HepG2 (cell line): ENCODE results near the gene PIK3CD. TPM values are rescaled to one million over a fixed set of nuclear protein-coding genes. Genes with fewer than 3 reads are reported as not detected.

Experiments used
- GTF3A ChIP-seq: sonication (generic); formaldehyde crosslinking; conservative IDR thresholded peaks from 2 replicates; pipeline ENCODE4 v1.4.0; 2020; ENCODE audit warnings: mild to moderate bottlenecking, missing genetic modification reagents
- HIVEP1 ChIP-seq: sonication (generic); formaldehyde crosslinking; IDR thresholded peaks from 2 replicates; pipeline ENCODE4 v1.4.0; 2020; ENCODE audit warnings: mild to moderate bottlenecking, missing genetic modification reagents
- HNRNPK ChIP-seq: fragments of 200-400 bp; formaldehyde crosslinking; IDR thresholded peaks from 2 replicates; pipeline ENCODE4 v1.6.1; 2018; ENCODE audit warnings: low read length, low read depth, moderate library complexity, mild to moderate bottlenecking; ENCODE audit not compliant: poor library complexity, severe bottlenecking
- KDM5B ChIP-seq: sonication (generic); formaldehyde crosslinking; IDR thresholded peaks from 2 replicates; pipeline ENCODE4 v1.4.0; 2020; ENCODE audit warnings: missing genetic modification reagents, mild to moderate bottlenecking, borderline replicate concordance
- MAF1 ChIP-seq: sonication (generic); formaldehyde crosslinking; IDR thresholded peaks from 2 replicates; pipeline ENCODE4 v1.5.0; 2020; ENCODE audit warnings: missing genetic modification reagents, borderline replicate concordance
- MBD4 ChIP-seq: IDR thresholded peaks from 2 replicates; pipeline ENCODE4 v1.6.1; 2012; ENCODE audit warnings: low read length, inconsistent platforms, borderline replicate concordance
- MBNL3 ChIP-seq: fragments of 250-450 bp; sonication (Bioruptor Pico); conservative IDR thresholded peaks from 2 replicates; pipeline ENCODE4 v1.8.0; 2022; ENCODE audit warnings: mild to moderate bottlenecking, inconsistent platforms
- MYNN ChIP-seq: sonication (generic); formaldehyde crosslinking; IDR thresholded peaks from 2 replicates; pipeline ENCODE4 v1.4.0; 2020; ENCODE audit warnings: mild to moderate bottlenecking, low read depth, missing genetic modification reagents
- RFX3 ChIP-seq: IDR thresholded peaks from 2 replicates; pipeline ENCODE4 v1.6.1; 2016; ENCODE audit warnings: missing biosample characterization, missing genetic modification reagents
- RFXANK ChIP-seq: IDR thresholded peaks from 2 replicates; pipeline ENCODE4 v1.6.1; 2016
- SAP130 ChIP-seq: IDR thresholded peaks from 2 replicates; pipeline ENCODE4 v1.6.1; 2016; ENCODE audit warnings: low read depth
- TBX2 ChIP-seq: sonication (generic); formaldehyde crosslinking; IDR thresholded peaks from 2 replicates; pipeline ENCODE4 v1.5.0; 2020; ENCODE audit warnings: missing genetic modification reagents, mild to moderate bottlenecking, borderline replicate concordance
- ZBED4 ChIP-seq: sonication (generic); formaldehyde crosslinking; IDR thresholded peaks from 2 replicates; pipeline ENCODE4 v1.4.0; 2020; ENCODE audit warnings: missing genetic modification reagents, borderline replicate concordance
- ZBTB10 ChIP-seq: sonication (generic); formaldehyde crosslinking; IDR thresholded peaks from 2 replicates; pipeline ENCODE4 v1.4.0; 2020; ENCODE audit warnings: missing genetic modification reagents, borderline replicate concordance
- ZBTB38 ChIP-seq: sonication (generic); formaldehyde crosslinking; IDR thresholded peaks from 2 replicates; pipeline ENCODE4 v1.5.1; 2020; ENCODE audit warnings: mild to moderate bottlenecking, missing genetic modification reagents
- ZBTB8A ChIP-seq: sonication (generic); formaldehyde crosslinking; IDR thresholded peaks from 2 replicates; pipeline ENCODE4 v1.4.0; 2020; ENCODE audit warnings: mild to moderate bottlenecking, low read depth, missing genetic modification reagents, borderline replicate concordance
- ZKSCAN1 ChIP-seq: fragments of 150-350 bp; IDR thresholded peaks from 2 replicates; pipeline ENCODE4 v1.6.1; 2014; ENCODE audit warnings: low read length
- ZMAT5 ChIP-seq: sonication (generic); formaldehyde crosslinking; IDR thresholded peaks from 2 replicates; pipeline ENCODE4 v1.5.0; 2020; ENCODE audit warnings: mild to moderate bottlenecking, low read depth, missing genetic modification reagents, borderline replicate concordance
- ZMYM4 ChIP-seq: sonication (generic); formaldehyde crosslinking; IDR thresholded peaks from 2 replicates; pipeline ENCODE4 v1.8.1; 2023; ENCODE audit warnings: mild to moderate bottlenecking, missing genetic modification reagents
- ZNF235 ChIP-seq: sonication (generic); formaldehyde crosslinking; IDR thresholded peaks from 2 replicates; pipeline ENCODE4 v1.8.1; 2023; ENCODE audit warnings: mild to moderate bottlenecking, missing genetic modification reagents, borderline replicate concordance
- ZNF652 ChIP-seq: IDR thresholded peaks from 2 replicates; pipeline ENCODE4 v1.6.1; 2016; ENCODE audit warnings: low read depth, borderline replicate concordance
- ZUFSP ChIP-seq: sonication (generic); formaldehyde crosslinking; IDR thresholded peaks from 2 replicates; pipeline ENCODE4 v1.9.0; 2021; ENCODE audit warnings: missing genetic modification reagents, mild to moderate bottlenecking, borderline replicate concordance
- polyA plus RNA-seq, 8 experiments: library from polyadenylated mRNA; depleted of rRNA in 3 of 8; stranded (reverse) in 7 of 8; unstranded in 1 of 8; fragments of >200 nt; fragmentation: Illumina TruSeq in 4 of 8; extraction: Trizol in 4 of 8; gene quantifications; 2 replicates each; pipeline versions ENCODE4 v1.2.1 to v1.2.3, GENCODE V29; 2011 to 2016; ENCODE audit warnings: low read depth in 4 of 8, missing spikeins in 1 of 8, mixed read lengths in 1 of 8; ENCODE audit not compliant: insufficient read depth in 1 of 8
- total RNA-seq, 5 experiments: library from RNA; depleted of rRNA; stranded (reverse); fragments of >200 nt; fragmentation: Illumina TruSeq; extraction: Trizol; gene quantifications; 2 replicates each; pipeline ENCODE4 v1.2.3, GENCODE V29; 2016; ENCODE audit warnings: low read depth in 1 of 5

PIK3CD gene
- total and polyA plus RNA-seq, 2 of the 13 experiments (the other 11 are each of a cell fraction or from before 2014, with no cell fraction given), result 7.1 to 10.0 TPM

GRCh38 chr1:9689011-9689706 lies 37.6 kb downstream of the PIK3CD start (continued):
- TF ChIP-seq ZBTB10 (CRISPR knock-in tag) (peak; percentile 83; the same call in 1 of the 2 replicates), ZNF652 (CRISPR knock-in tag) (no peak), HNRNPK (no peak), GTF3A (CRISPR knock-in tag) (no peak), MBNL3 (CRISPR knock-in tag) (no peak), RFX3 (peak; percentile 39; the same call in 1 of the 2 replicates), KDM5B (CRISPR knock-in tag) (peak; percentile 72), MYNN (CRISPR knock-in tag) (no peak), ZKSCAN1 (no peak), TBX2 (CRISPR knock-in tag) (0 out of 2 replicates have a peak, but pooled peaks have one; percentile 36), ZUFSP (CRISPR knock-in tag) (no peak), SAP130 (peak; percentile 20; the same call in 1 of the 2 replicates), MBD4 (no peak), ZMYM4 (CRISPR knock-in tag) (no peak), ZBTB38 (CRISPR knock-in tag) (no peak), ZBED4 (CRISPR knock-in tag) (no peak), ZBTB8A (no peak), MAF1 (no peak), ZNF235 (CRISPR knock-in tag) (no peak), RFXANK (CRISPR knock-in tag) (no peak), HIVEP1 (CRISPR knock-in tag) (0 out of 2 replicates have a peak, but pooled peaks have one; percentile 44), ZMAT5 (CRISPR knock-in tag) (no peak)
